GM06990 (cell line): Measurements from ENCODE around the gene TSPAN4.

Source experiments
- DNase-seq: peaks from one replicate; pipeline ENCODE4 v3.0.0-alpha.2; 2011; ENCODE audit not compliant: insufficient read length; ENCODE audit errors: extremely low read depth
- H3K27me3 ChIP-seq: replicated peaks from 2 replicates; pipeline ENCODE4 v1.6.0; 2011; ENCODE audit warnings: low read length; ENCODE audit not compliant: control insufficient read depth, insufficient read depth
- H3K36me3 ChIP-seq: 2 replicates; pipeline ENCODE4 v1.5.1; 2011; ENCODE audit warnings: low read length; ENCODE audit not compliant: control insufficient read depth, insufficient read depth
- H3K4me3 ChIP-seq: replicated peaks from 2 replicates; pipeline ENCODE4 v1.5.1; 2011; ENCODE audit warnings: low read depth, mild to moderate bottlenecking, control low read depth, low read length
- TF ChIP-seq, protein P1 (sequence below): IDR thresholded peaks from 2 replicates; pipeline ENCODE4 v1.5.1; 2011; ENCODE audit warnings: low read length, control low read depth, mild to moderate bottlenecking, inconsistent platforms; ENCODE audit not compliant: insufficient read depth, poor library complexity, severe bottlenecking

The TSPAN4 gene

DNA sequence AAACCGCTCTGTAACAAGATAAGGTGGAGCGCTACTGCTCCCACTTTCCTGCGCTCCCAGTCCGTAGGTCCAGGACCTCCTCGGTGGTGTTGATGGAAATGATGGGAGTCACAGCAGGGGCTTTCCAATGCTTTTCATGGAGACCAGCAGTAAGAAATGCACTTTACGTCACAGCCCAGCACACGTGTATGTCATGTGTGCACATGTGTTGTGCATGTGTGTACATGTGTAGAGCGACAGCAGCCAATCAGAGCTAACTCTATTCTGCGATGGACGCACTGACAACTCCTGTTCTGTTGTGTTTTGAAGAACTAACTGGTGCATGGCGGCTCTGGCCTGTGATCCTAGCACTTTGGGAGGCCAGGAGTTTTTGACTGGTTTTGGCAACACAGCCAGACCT, 66.8 kb downstream of the TSPAN4 start:
- H3K4me3 ChIP-seq = peak overlapping the region; percentile 94

DNA sequence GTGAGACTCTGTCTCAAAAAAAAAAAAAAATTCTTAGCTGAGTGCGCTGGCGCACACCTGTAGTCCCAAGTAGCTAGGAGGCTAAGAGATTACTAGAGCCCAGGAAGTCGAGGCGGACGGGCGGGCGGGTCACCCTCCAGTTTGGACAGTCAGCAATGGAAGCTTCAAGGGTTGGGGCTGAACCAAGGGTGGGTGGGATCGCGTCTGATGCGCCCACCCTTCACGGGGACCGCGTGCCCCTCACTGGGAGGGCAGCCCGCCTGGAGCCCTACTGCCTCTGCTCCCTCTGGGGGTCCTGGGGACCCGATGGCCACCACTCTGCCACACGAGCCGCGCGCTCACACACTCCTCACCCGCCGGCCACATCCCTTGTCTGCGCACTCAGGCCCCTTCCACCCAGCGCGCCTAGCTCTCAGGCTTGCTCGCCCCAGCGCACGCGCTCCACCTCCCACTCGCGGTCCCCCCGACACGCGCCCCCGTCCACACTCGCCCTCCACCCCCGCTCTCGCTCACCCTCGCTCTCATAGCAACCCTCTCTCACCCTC, 67.5 kb downstream of the TSPAN4 start:
- Histone ChIP-seq H3K27me3 (no peaks in the 10 kb centered on the region), H3K36me3 (no peaks in the 10 kb centered on the region; the same call in 1 of the 2 replicates), H3K4me3 (peak overlapping the region; percentile 94)
- no peak for DNase-seq
- TF ChIP-seq, protein P1, sequence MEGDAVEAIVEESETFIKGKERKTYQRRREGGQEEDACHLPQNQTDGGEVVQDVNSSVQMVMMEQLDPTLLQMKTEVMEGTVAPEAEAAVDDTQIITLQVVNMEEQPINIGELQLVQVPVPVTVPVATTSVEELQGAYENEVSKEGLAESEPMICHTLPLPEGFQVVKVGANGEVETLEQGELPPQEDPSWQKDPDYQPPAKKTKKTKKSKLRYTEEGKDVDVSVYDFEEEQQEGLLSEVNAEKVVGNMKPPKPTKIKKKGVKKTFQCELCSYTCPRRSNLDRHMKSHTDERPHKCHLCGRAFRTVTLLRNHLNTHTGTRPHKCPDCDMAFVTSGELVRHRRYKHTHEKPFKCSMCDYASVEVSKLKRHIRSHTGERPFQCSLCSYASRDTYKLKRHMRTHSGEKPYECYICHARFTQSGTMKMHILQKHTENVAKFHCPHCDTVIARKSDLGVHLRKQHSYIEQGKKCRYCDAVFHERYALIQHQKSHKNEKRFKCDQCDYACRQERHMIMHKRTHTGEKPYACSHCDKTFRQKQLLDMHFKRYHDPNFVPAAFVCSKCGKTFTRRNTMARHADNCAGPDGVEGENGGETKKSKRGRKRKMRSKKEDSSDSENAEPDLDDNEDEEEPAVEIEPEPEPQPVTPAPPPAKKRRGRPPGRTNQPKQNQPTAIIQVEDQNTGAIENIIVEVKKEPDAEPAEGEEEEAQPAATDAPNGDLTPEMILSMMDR = no peak

More for the DNA sequence above, 66.8 kb downstream of the TSPAN4 start:
- DNase-seq = no peak
- H3K27me3 ChIP-seq = no peaks in the 10 kb centered on the region
- TF ChIP-seq, protein P1 = no peak
- H3K36me3 ChIP-seq = peaks cover 2% of the 10 kb centered on the region

DNA sequence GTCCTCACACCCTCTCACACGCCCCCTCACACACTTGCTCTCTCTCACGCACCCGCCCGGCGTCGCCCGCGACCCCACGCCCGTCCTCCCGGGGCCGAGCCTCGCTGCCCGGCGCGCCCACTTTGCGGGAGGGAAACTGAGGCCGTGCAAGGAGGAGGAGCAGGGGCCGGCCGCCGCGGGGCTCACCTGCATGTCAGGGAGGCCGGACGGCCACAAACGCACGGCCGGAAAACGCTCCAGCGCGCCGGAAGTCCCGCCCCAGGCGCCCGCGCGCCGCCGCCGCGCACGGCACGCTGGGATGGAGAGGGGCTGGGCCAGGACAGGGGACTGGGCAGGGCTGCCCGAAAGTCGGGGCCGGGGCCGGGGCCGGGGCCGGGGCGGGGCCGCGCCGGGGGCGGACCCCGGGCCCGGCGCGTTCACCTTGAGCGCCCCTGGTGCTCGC, 68.0 kb downstream of the TSPAN4 start, which contains the start of gene CHID1:
Gene CHID1, minus strand, starts transcription at position 222 of the 442 bp plus-strand sequence. CDS start 5,994 bp downstream, outside the sequence.
- Histone ChIP-seq H3K4me3 (peak within 1 kb of the TSS; percentile 94), H3K27me3 (no peaks in the 10 kb centered on the region), H3K36me3 (no peaks in the 10 kb centered on the region; the same call in 1 of the 2 replicates)
- TF ChIP-seq, protein P1 = no peak
- peak; percentile 93 for DNase-seq

DNA sequence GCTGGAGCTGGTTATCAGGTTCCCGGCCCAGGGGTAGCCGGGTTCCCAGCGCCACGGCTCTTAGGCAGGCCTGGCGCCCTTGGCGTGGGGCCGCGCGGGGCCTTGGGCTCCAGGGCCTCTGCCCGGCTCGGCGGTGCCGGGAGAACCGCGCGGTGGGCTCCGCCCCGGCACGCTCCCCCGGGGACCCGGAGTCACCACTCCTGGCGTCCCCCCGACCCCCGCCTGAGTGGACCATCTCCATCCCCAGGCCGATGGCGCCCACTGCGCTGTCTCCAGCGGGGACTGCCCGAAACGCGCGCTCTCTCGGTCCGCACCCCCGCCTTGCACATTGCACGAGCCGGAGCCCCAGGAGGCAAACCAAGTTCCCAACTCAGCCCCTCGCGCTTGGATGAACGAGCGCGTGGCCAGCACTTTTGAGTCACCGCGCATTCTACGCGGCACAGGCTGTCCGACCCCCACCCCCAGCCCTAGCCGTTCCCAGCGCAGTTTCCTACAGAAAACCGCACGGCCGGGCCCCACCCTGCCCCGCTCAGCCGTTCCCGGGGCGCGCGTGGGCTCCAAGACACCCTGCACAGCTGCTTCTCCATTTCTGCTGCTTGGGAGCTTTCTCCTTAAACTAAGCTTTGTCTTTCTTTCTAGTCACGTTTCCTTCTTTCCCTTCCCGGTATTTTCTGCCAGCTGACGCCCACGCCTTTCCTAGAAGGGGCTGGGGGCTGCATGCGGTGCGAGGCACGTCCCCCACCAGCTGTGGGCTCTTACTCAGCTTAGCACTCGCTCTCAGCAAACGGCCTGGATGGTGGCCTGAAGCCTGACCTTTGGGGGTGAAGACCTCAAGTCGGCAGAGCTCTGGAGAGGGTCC, 68.6 kb downstream of the TSPAN4 start:
- TF ChIP-seq, protein P1 = no peak
- DNase-seq = no peak
- H3K4me3 ChIP-seq = peak overlapping the region; percentile 72

DNA sequence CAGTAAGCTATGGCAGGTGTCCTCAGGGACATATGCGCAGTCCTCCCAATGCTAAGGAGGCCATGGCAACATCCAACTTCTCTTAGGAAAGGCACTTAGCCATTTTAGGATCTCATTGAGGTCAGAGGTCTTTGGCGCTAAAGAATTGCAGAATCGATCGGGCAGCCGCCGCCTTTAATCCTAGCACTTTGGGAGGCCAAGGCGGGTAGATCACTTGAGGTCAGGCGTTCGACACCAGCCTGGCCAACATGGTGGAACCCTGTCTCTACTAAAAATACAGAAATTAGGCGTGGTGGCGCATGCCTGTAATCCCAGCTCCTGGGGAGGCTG, 69.2 kb downstream of the TSPAN4 start:
- Histone ChIP-seq H3K4me3 (0 out of 2 replicates have a peak overlapping the region, but pooled peaks have one; percentile 72), H3K27me3 (no peaks in the 10 kb centered on the region)
- TF ChIP-seq, protein P1 = no peak

More for the DNA sequence above, 68.6 kb downstream of the TSPAN4 start:
- Histone ChIP-seq H3K27me3 (no peaks in the 10 kb centered on the region), H3K36me3 (no peaks in the 10 kb centered on the region; the same call in 1 of the 2 replicates)

More for the DNA sequence above, 69.2 kb downstream of the TSPAN4 start:
- H3K36me3 ChIP-seq = no peaks in the 10 kb centered on the region
- DNase-seq = no peak
